Peyer's patch (tissue), 4 donors: ENCODE measurements around the gene FNDC4.

Source experiments
- CTCF ChIP-seq, 6 experiments: fragments of 450-650 bp in 4 of 6; fragments of 200-600 bp in 2 of 6; sonication (generic) in 1 of 6; IDR thresholded peaks; one replicate each; pipeline ENCODE4 v1.5.1; 2017 to 2019; ENCODE audit warnings: antibody characterized with exemption in 6 of 6, mild to moderate bottlenecking in 3 of 6, moderate library complexity in 1 of 6
- POLR2A ChIP-seq, 2 donors: fragments of 450-650 bp; IDR thresholded peaks; one replicate each; pipeline ENCODE4 v1.5.1; 2017; ENCODE audit warnings: antibody characterized with exemption in 2 of 2, mild to moderate bottlenecking in 2 of 2, moderate library complexity in 2 of 2

GRCh38 chr2:27496357-27497287 lies 1.6 kb upstream of the FNDC4 start, which contains the start of gene GCKR:
- TF ChIP-seq CTCF (IDR thresholded peaks at IDR 0.05) (no peak), POLR2A (IDR thresholded peaks at IDR 0.05) (no peak)
